GM23338 (cell line): ENCODE results near the gene POLA1.

Experiments
- EZH2 ChIP-seq: fragments of 200-600 bp; sonication (generic); IDR thresholded peaks from one replicate; pipeline ENCODE4 v1.8.0; 2017; ENCODE audit warnings: antibody characterized with exemption, mild to moderate bottlenecking, low read depth; ENCODE audit not compliant: unreplicated experiment
- EZH2phosphoT487 ChIP-seq: fragments of 200-600 bp; sonication (generic); IDR thresholded peaks from one replicate; pipeline ENCODE4 v1.8.1; 2018; ENCODE audit warnings: antibody characterized with exemption; ENCODE audit not compliant: unreplicated experiment
- POLR2AphosphoS5 ChIP-seq: IDR thresholded peaks from 2 replicates; pipeline ENCODE4 v1.6.1; 2016; ENCODE audit warnings: antibody characterized with exemption, low read depth
- STAT1 ChIP-seq: IDR thresholded peaks from one replicate; pipeline ENCODE4 v1.6.1; 2016; ENCODE audit warnings: antibody characterized with exemption; ENCODE audit not compliant: unreplicated experiment
- TF ChIP-seq, protein P1 (sequence below), 2 experiments: fragments of 200-600 bp in 1 of 2; sonication (generic) in 1 of 2; conservative IDR thresholded peaks; 2 replicates each; pipeline versions ENCODE4 v1.5.1 to v1.6.1; 2016 to 2017; ENCODE audit warnings: antibody characterized with exemption in 2 of 2, low read depth in 2 of 2, mild to moderate bottlenecking in 2 of 2, moderate library complexity in 1 of 2

DNA sequence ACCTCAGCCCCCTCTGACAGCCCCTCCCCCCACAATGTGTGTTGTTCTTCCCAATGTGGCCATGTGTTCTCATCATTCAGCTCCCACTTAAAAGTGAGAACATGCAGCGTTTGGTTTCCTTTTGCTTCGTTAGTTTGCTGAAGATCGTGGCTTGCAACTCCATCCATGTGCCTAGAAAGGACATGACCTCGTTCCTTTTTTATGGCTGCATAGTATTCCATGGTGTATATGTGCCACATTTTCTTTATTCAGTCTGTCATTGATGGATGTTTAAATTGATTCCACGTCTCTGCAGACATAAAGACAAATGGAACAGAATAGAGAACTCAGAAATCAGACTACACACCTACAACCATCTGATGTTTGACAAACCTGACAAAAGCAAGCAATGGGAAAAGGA, 276.1 kb downstream of the POLA1 start:
- TF ChIP-seq, protein P1, sequence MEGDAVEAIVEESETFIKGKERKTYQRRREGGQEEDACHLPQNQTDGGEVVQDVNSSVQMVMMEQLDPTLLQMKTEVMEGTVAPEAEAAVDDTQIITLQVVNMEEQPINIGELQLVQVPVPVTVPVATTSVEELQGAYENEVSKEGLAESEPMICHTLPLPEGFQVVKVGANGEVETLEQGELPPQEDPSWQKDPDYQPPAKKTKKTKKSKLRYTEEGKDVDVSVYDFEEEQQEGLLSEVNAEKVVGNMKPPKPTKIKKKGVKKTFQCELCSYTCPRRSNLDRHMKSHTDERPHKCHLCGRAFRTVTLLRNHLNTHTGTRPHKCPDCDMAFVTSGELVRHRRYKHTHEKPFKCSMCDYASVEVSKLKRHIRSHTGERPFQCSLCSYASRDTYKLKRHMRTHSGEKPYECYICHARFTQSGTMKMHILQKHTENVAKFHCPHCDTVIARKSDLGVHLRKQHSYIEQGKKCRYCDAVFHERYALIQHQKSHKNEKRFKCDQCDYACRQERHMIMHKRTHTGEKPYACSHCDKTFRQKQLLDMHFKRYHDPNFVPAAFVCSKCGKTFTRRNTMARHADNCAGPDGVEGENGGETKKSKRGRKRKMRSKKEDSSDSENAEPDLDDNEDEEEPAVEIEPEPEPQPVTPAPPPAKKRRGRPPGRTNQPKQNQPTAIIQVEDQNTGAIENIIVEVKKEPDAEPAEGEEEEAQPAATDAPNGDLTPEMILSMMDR (conservative IDR thresholded peaks at IDR 0.05; ENCODE audit: low read depth in 2 of 2): no peak
- TF ChIP-seq POLR2AphosphoS5 (no peak), EZH2 (no peak), EZH2phosphoT487 (no peak), STAT1 (no peak)
